GM12873 (cell line): Measurements from ENCODE around the gene PCDHGC5.

Source experiments
- TF ChIP-seq, protein P1 (sequence below): IDR thresholded peaks from 2 replicates; pipeline ENCODE4 v1.5.1; 2012; ENCODE audit warnings: low read depth, mild to moderate bottlenecking, moderate library complexity, low read length, control low read depth; ENCODE audit not compliant: insufficient read depth; ENCODE audit errors: missing control alignments

Gene PCDHGC5

DNA sequence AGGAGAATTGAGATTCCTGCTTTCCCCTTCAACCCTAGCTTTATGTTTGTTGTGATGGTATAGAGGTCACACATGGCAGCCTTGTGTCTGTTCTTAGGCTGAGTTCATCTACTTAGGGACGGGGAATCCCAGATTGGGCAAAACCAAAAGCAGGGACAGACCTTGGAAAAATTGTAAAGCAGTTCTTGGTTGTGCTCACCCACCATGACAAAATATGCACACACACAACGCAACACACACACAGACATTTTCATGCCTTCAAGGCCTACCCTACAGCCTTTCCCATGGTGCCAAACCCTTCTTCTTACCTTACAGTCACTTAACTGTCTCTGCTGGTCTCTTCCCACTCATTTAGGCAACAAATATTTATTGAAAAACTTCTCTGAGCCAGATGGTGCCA, 14.8 kb downstream of the PCDHGC5 start:
- TF ChIP-seq, protein P1, sequence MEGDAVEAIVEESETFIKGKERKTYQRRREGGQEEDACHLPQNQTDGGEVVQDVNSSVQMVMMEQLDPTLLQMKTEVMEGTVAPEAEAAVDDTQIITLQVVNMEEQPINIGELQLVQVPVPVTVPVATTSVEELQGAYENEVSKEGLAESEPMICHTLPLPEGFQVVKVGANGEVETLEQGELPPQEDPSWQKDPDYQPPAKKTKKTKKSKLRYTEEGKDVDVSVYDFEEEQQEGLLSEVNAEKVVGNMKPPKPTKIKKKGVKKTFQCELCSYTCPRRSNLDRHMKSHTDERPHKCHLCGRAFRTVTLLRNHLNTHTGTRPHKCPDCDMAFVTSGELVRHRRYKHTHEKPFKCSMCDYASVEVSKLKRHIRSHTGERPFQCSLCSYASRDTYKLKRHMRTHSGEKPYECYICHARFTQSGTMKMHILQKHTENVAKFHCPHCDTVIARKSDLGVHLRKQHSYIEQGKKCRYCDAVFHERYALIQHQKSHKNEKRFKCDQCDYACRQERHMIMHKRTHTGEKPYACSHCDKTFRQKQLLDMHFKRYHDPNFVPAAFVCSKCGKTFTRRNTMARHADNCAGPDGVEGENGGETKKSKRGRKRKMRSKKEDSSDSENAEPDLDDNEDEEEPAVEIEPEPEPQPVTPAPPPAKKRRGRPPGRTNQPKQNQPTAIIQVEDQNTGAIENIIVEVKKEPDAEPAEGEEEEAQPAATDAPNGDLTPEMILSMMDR, result no peak

DNA sequence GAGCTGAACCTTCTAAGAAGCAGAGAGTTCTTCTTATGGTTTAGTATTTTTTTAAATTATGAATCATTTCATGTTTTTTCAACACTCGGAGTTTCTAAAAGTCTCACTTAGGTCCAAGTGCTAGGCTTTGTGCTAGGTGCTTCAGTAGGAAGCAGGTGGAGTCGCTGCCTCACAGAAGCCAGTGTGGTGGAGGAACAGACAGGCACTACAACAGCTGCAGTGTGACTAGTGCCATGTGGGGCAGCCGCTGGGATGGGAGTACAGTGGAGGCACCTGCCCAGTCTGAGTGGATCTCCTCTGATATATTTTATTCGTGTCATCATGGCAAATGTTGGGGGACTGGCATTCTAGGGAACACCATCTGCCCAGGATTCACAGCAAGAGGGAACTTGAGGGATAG, 15.3 kb downstream of the PCDHGC5 start:
- TF ChIP-seq, protein P1, result no peak

DNA sequence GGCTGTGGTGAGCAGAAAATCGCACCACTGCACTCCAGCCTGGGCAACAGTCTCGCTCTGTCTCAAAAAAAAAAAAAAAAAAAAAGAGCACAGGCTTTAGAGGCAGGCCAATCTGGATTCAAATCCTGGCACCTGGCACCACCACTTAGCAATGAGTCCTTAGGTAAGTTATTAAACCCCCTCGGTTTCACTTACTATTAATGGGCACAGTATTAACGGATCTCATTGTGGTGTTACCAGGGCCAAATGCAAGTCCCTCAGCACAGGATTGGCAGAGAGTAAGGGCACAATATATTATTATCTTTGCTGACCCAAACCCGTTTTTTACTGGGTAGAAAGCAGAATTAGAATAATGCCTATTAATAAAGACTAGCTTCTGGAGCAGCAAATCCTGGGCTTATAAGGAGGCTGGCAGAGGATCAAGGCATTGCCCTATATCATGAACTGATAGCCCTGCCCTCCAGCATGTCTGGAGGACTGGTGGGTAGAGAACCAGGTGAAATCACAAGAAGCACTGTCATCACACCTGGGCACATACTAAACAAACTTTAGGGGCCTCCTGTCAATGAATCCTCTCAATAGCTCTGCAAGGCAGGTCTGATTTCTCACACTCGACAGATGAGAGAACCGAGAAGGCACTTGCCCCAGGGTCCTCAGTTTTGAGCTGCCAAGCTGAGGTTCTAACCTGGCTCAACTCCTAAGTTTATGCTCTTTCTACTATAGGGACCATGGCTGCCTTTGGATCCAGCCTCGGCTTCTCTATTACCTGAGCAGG, 17.7 kb downstream of the PCDHGC5 start:
- TF ChIP-seq, protein P1, result no peak

DNA sequence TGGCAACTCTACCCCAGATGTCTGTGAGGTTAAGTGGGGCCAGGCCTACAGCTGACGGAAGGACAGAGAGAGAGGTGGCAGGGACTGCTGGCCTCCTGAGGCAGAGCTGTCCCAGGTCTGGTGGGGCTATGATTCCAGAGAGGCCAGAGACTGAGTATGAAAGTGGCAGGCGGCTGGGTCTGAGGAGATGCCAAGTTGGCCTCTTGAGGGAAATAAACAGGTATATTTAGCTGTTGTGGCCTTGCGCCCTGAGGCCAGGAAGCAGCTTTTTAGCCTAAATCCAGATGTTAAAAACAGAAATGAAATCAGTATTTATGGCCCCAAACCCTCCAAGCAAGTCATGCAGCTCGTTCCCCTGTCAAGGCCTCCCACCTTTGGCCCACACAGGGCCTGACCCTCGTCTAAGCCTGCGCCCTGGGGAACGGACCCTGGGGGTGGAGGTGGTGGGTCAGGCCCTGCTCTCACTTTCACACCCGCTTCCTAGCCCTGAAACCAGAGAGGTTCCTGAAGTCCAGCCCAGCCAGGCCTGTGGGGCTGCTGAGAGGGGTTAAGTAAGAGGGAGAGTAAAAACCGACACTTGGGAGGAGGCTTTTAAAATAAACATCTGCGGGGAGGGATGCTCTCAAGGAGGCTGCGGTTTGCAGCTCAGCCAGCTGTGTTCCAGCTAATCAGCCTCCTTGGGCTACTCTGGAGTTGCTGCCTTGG, 18.7 kb downstream of the PCDHGC5 start:
- TF ChIP-seq, protein P1, result no peak

DNA sequence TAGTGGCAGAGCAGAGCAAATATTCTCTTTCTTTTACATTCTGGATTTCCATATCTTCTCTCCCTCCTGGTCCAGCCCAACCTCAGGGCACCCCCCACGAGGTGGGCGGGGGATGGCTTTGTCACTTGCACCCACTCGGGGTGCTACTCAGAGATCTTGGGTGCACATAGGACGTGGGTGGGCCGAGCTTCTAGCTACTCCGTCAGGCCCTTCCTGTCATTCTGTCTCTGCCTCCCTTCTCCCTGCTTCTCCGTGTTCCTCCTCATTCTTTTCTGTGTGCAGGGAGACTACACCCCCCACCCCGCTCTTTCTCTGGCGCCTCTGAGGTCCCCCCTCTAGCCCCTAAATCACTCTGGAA, 19.5 kb downstream of the PCDHGC5 start:
- TF ChIP-seq, protein P1, result no peak

DNA sequence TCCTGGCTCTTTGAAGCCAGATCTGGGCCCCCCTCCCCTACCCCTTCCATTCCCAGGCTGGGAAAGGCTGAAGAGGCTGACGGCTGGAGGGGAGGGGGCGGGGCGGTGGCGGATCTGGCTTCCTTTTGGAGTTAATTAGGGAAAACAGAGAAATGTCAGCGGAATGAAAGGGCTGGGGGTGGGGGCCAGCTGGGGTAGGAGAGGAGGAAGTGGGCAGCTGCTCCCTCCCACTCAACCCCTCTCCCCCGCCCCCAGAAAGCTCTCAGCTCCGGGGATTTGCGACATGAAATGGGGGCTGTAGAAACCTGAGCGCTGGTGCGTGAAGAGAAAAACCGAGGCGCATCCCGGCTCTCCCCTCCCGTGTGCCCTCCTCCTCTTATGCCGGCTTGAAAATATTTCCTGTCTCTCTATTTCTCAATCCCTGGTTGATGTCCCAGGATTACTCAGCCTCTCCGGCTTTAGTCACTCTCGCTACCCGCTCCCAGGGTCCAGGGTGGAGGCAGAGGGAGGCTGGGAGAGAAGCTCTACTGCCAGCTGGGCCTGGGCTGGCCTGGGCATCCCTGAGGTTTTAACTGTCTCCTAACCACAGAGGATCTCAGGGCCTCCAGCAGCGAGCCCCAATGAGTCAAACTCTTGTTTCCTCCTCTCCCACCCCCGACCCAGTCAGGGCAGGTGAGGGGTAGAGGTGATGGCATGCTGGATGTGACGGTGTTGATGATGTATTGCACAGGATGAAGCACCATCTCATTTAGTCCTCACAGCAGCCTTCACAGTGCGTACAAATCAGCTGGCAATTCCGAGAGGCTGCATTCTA, 20.1 kb downstream of the PCDHGC5 start:
- TF ChIP-seq, protein P1, result no peak

DNA sequence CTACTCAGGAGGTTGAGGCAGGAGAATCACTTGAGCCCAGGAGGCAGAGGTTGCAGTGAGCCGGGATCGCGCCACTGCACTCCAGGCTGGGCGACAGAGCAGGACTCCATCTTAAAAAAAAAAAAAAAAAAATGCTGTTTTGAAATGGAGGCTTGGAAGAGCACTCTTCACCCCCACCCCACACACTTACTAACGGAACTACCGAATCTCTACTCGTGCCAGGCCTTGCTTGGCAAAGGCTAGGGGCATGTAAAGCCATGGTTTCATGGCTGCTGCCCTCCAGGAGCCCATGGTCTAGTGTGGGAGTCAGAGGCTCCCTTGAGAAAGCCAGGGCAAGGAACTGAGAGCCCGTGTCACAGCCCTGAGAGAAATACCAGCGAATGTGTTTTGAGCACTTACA, 21.3 kb downstream of the PCDHGC5 start:
- TF ChIP-seq, protein P1, result no peak
